Natural killer cell (primary cell): Measurements from ENCODE around the gene IGFL3. TPM values are rescaled to one million over a fixed set of nuclear protein-coding genes. Genes with fewer than 3 reads are reported as not detected.
"Not testable (repeated sequence)": the region's sequence is repeated elsewhere in the genome, so short reads cannot be mapped to it uniquely, and the experiment has no call there.

ENCODE experiments used
- ATAC-seq, 3 donors: fragments of 150-1000 bp in 2 of 3; fragments of 200-7000 bp in 1 of 3; cut with Tn5 transposase; 1 replicate in 1 of 3; 2 replicates in 2 of 3; pipeline ENCODE4 v1.10.0; 2021; ENCODE audit warnings: mild to moderate bottlenecking in 2 of 3, moderate library complexity in 2 of 3
- DNase-seq, 2 donors: peaks; one replicate each; pipeline versions ENCODE4 v3.0.0 to v3.0.0-alpha.2; 2013 to 2021; ENCODE audit warnings: mixed read lengths in 1 of 2
- H3K27ac ChIP-seq: one replicate; pipeline ENCODE4 v1.5.1; 2013; ENCODE audit warnings: mild to moderate bottlenecking, low read length
- H3K27me3 ChIP-seq: one replicate; pipeline ENCODE4 v1.6.1; 2013; ENCODE audit warnings: low read length; ENCODE audit not compliant: control insufficient read depth, insufficient read depth
- H3K36me3 ChIP-seq: one replicate; pipeline ENCODE4 v1.6.1; 2013; ENCODE audit warnings: low read length; ENCODE audit not compliant: control insufficient read depth, insufficient read depth
- H3K4me1 ChIP-seq: one replicate; pipeline ENCODE4 v1.6.1; 2013; ENCODE audit warnings: low read length; ENCODE audit not compliant: control insufficient read depth, insufficient read depth
- H3K4me3 ChIP-seq: one replicate; pipeline ENCODE4 v1.5.1; 2013; ENCODE audit warnings: low read length
- H3K9me3 ChIP-seq: one replicate; pipeline ENCODE4 v1.6.1; 2013; ENCODE audit warnings: low read length; ENCODE audit not compliant: control insufficient read depth, insufficient read depth
- H3K27ac Mint-ChIP-seq, 2 donors: one replicate each; pipeline ENCODE4 v1.8.0; 2022; ENCODE audit warnings: mild to moderate bottlenecking in 2 of 2, mixed read lengths in 2 of 2, moderate library complexity in 1 of 2
- H3K27me3 Mint-ChIP-seq, 2 donors: one replicate each; pipeline ENCODE4 v1.8.0; 2022; ENCODE audit warnings: low read depth in 2 of 2, mixed read lengths in 2 of 2
- H3K36me3 Mint-ChIP-seq: one replicate; pipeline ENCODE4 v1.8.0; 2022; ENCODE audit warnings: mixed read lengths
- H3K4me1 Mint-ChIP-seq, 2 donors: one replicate each; pipeline ENCODE4 v1.8.0; 2022; ENCODE audit warnings: mixed read lengths in 2 of 2
- H3K4me3 Mint-ChIP-seq: one replicate; pipeline ENCODE4 v1.8.0; 2022; ENCODE audit warnings: mild to moderate bottlenecking, moderate library complexity, mixed read lengths
- H3K9me3 Mint-ChIP-seq, 2 donors: one replicate each; pipeline ENCODE4 v1.8.0; 2022; ENCODE audit warnings: mixed read lengths in 2 of 2
- CTCF ChIP-seq: fragments of 200-600 bp; IDR thresholded peaks from one replicate; pipeline ENCODE4 v1.8.0; 2022; ENCODE audit warnings: antibody characterized with exemption
- WGBS: methylation state at CpG from one replicate; pipeline ENCODE4 v1.1.7; 2013; ENCODE audit warnings: missing lambda C conversion rate; ENCODE audit not compliant: insufficient coverage; 5-methylcytosine and 5-hydroxymethylcytosine counted together
- intact Hi-C: fragments of 100-400 bp; cut with micrococcal nuclease; formaldehyde crosslinking; loops from one replicate; pipeline ENCODE4 v1.14.2; 2022
- total RNA-seq, 4 donors: library from RNA; stranded (reverse); fragments of 120-200 nt in 1 of 4; gene quantifications; one replicate each; pipeline versions ENCODE4 v1.2.3 to v1.2.4, GENCODE V29; 2013 to 2022

IGFL3 gene
- total RNA-seq, 3 donors from 2014 or later (not counting 1 experiment from before 2014, with no cell fraction given): not detected

GRCh38 chr19:46081928-46082727, 42.4 kb downstream of the IGFL3 start:
- H3K4me1 ChIP-seq: no peaks in the 10 kb centered on the region
- 52% methylated on average over 4 of the region's 4 CpGs for WGBS
- H3K27ac Mint-ChIP-seq: no peak overlapping the region
- no peak overlapping the region for H3K4me3 ChIP-seq
- intact Hi-C loops: loop anchor here (1.0 kb wide), 1 partner anchor 183 kb away; no protein-coding TSS in a partner anchor
- no peak overlapping the region for H3K27ac ChIP-seq
- DNase-seq: peak in 1 of 2 donors; percentile 51
- peaks cover 57 to 71% of the 10 kb centered on the region in 2 donors for H3K27me3 Mint-ChIP-seq
- H3K4me1 Mint-ChIP-seq: peaks cover 0 to under 1% of the 10 kb centered on the region in 2 donors
- H3K36me3 ChIP-seq: no peaks in the 10 kb centered on the region
- H3K9me3 ChIP-seq: peaks cover 16% of the 10 kb centered on the region
- H3K36me3 Mint-ChIP-seq: peaks cover 24% of the 10 kb centered on the region
- H3K27me3 ChIP-seq: peaks cover 46% of the 10 kb centered on the region
- H3K9me3 Mint-ChIP-seq: peaks cover 3 to 4% of the 10 kb centered on the region in 2 donors
- no peak for TF ChIP-seq CTCF
- peak in 1 of 3 donors; percentile 63 for ATAC-seq
- H3K4me3 Mint-ChIP-seq: no peak overlapping the region

GRCh38 chr19:46080561-46080960, 43.9 kb downstream of the IGFL3 start:
- no peak for TF ChIP-seq CTCF
- peaks cover 0 to 4% of the 10 kb centered on the region in 2 donors for H3K9me3 Mint-ChIP-seq
- Histone ChIP-seq H3K36me3 (no peaks in the 10 kb centered on the region), H3K4me1 (no peaks in the 10 kb centered on the region), H3K27ac (no peak overlapping the region), H3K9me3 (peaks cover 8% of the 10 kb centered on the region), H3K27me3 (peaks cover 54% of the 10 kb centered on the region), H3K4me3 (no peak overlapping the region)
- H3K36me3 Mint-ChIP-seq: peaks cover 9% of the 10 kb centered on the region
- no peak for ATAC-seq
- WGBS: 60% methylated on average over 3 of the region's 3 CpGs
- no peak for DNase-seq
- no peak overlapping the region for H3K27ac Mint-ChIP-seq
- intact Hi-C loops: no loop called here
- H3K4me3 Mint-ChIP-seq: no peak overlapping the region
- peaks cover 61 to 78% of the 10 kb centered on the region in 2 donors for H3K27me3 Mint-ChIP-seq
- H3K4me1 Mint-ChIP-seq: peaks cover 0 to 6% of the 10 kb centered on the region in 2 donors

- ATAC-seq (no peak), DNase-seq (no peak)
- Histone ChIP-seq H3K9me3 (peaks cover 5% of the 10 kb centered on the region), H3K4me3 (no peak overlapping the region), H3K27ac (no peak overlapping the region), H3K4me1 (no peaks in the 10 kb centered on the region), H3K27me3 (peaks cover 52% of the 10 kb centered on the region), H3K36me3 (no peaks in the 10 kb centered on the region)
- no peaks in the 10 kb centered on the region for H3K9me3 Mint-ChIP-seq
- TF ChIP-seq CTCF: no peak
- peaks cover 5% of the 10 kb centered on the region for H3K36me3 Mint-ChIP-seq
- H3K4me3 Mint-ChIP-seq: no peak overlapping the region
- intact Hi-C loops: no loop called here
- no peak overlapping the region for H3K27ac Mint-ChIP-seq
- H3K4me1 Mint-ChIP-seq: peaks cover 0 to 6% of the 10 kb centered on the region in 2 donors
- WGBS: 80% methylated on average over 7 of the region's 7 CpGs
- peaks cover 59 to 85% of the 10 kb centered on the region in 2 donors for H3K27me3 Mint-ChIP-seq
Observed at GRCh38 chr19:46079576-46079975, 44.9 kb downstream of the IGFL3 start.

GRCh38 chr19:46078573-46079332, 45.7 kb downstream of the IGFL3 start:
- H3K9me3 Mint-ChIP-seq, H3K36me3 Mint-ChIP-seq, H3K4me3 ChIP-seq, H3K4me1 Mint-ChIP-seq, intact Hi-C loops, H3K36me3 ChIP-seq, H3K27ac ChIP-seq, H3K27ac Mint-ChIP-seq, H3K4me1 ChIP-seq, H3K9me3 ChIP-seq, H3K4me3 Mint-ChIP-seq: not testable (repeated sequence)
- peak in 1 of 2 donors; percentile 23 for DNase-seq
- 43% methylated on average over 29 of the region's 71 CpGs for WGBS
- ATAC-seq: peak in 1 of 3 donors; percentile 46
- peaks cover 50% of the 10 kb centered on the region for H3K27me3 ChIP-seq
- peaks cover 55 to 82% of the 10 kb centered on the region in 2 donors for H3K27me3 Mint-ChIP-seq
